Occipital lobe (tissue), 2 donors: ENCODE data around the gene KRT9. TPM values are rescaled to one million over a fixed set of nuclear protein-coding genes. Genes with fewer than 3 reads are reported as not detected.
"Not testable (repeated sequence)": the region's sequence is repeated elsewhere in the genome, so short reads cannot be mapped to it uniquely, and the experiment has no call there.

Experiments
- DNase-seq: peaks from one replicate; lab custom pipeline; 2025; lab: John Stamatoyannopoulos, UW
- total RNA-seq: library from RNA; depleted of rRNA; stranded (reverse); fragments of >200 nt; gene quantifications from one replicate; pipeline ENCODE4 v1.2.3, GENCODE V29; 2014

Gene KRT9
- not detected for total RNA-seq

GRCh38 chr17:41571561-41572434, at the start of gene KRT9:
Gene KRT9, minus strand, starts transcription at chr17:41572059. Its CDS starts 67 bp downstream, at chr17:41571992.
- no peak for DNase-seq

- not testable (repeated sequence) for DNase-seq
Observed at GRCh38 chr17:41621435-41621817, 49.6 kb upstream of the KRT9 start.

- DNase-seq, result no peak
Observed at GRCh38 chr17:41620583-41621434, 49.0 kb upstream of the KRT9 start.

- not testable (repeated sequence) for DNase-seq
Observed at GRCh38 chr17:41619927-41620582, 48.2 kb upstream of the KRT9 start.

- DNase-seq, result no peak
Observed at GRCh38 chr17:41619036-41619926, 47.4 kb upstream of the KRT9 start.

GRCh38 chr17:41618341-41619035, 46.6 kb upstream of the KRT9 start:
- DNase-seq, result no peak

GRCh38 chr17:41617698-41618097, 45.8 kb upstream of the KRT9 start:
- DNase-seq, result no peak

- DNase-seq, result no peak
Observed at GRCh38 chr17:41617136-41617535, 45.3 kb upstream of the KRT9 start.

GRCh38 chr17:41616486-41616885, 44.6 kb upstream of the KRT9 start:
- DNase-seq, result not testable (repeated sequence)

GRCh38 chr17:41615454-41615853, 43.6 kb upstream of the KRT9 start:
- no peak for DNase-seq

GRCh38 chr17:41614767-41615166, 42.9 kb upstream of the KRT9 start:
- DNase-seq, result not testable (repeated sequence)

- DNase-seq, result no peak
Observed at GRCh38 chr17:41614098-41614497, 42.2 kb upstream of the KRT9 start.

GRCh38 chr17:41613277-41614082, 41.6 kb upstream of the KRT9 start:
- DNase-seq, result no peak

- DNase-seq, result not testable (repeated sequence)
Observed at GRCh38 chr17:41612376-41613160, 40.7 kb upstream of the KRT9 start, which contains the start of gene KRT16. Gene KRT16, minus strand, starts transcription at chr17:41612767. Its CDS starts 79 bp downstream, at chr17:41612688.

GRCh38 chr17:41610965-41611640, 39.2 kb upstream of the KRT9 start:
- no peak for DNase-seq

- DNase-seq, result not testable (repeated sequence)
Observed at GRCh38 chr17:41610061-41610517, 38.2 kb upstream of the KRT9 start.

- not testable (repeated sequence) for DNase-seq
Observed at GRCh38 chr17:41606930-41607329, 35.1 kb upstream of the KRT9 start.

- no peak for DNase-seq
Observed at GRCh38 chr17:41602524-41602923, 30.7 kb upstream of the KRT9 start.
